Peyer's patch (tissue), 4 donors: Measurements from ENCODE around the gene SNED1. TPM values are rescaled to one million over a fixed set of nuclear protein-coding genes. Genes with fewer than 3 reads are reported as not detected.

Experiments
- DNase-seq, 3 donors: peaks; one replicate each; pipeline ENCODE4 v3.0.0-alpha.2; 2017 to 2019
- H3K27ac ChIP-seq, 4 donors: fragments of 200-600 bp; sonication (generic); one replicate each; pipeline ENCODE4 v1.5.1; 2016 to 2019
- H3K27me3 ChIP-seq, 2 donors: fragments of 200-600 bp; sonication (generic); one replicate each; pipeline ENCODE4 v1.5.1; 2019
- H3K36me3 ChIP-seq, 3 donors: fragments of 200-600 bp; sonication (generic); one replicate each; pipeline ENCODE4 v1.5.1; 2016 to 2019
- H3K4me1 ChIP-seq, 4 donors: fragments of 200-600 bp; sonication (generic); one replicate each; pipeline ENCODE4 v1.5.1; 2016 to 2019
- H3K4me3 ChIP-seq, 4 donors: fragments of 200-600 bp; sonication (generic); 1 replicate in 3 of 4; 2 replicates in 1 of 4; pipeline ENCODE4 v1.5.1; 2016 to 2019; ENCODE audit warnings: mild to moderate bottlenecking in 1 of 4
- H3K9me3 ChIP-seq, 4 donors: fragments of 200-600 bp; sonication (generic); one replicate each; pipeline ENCODE4 v1.5.1; 2016 to 2019; ENCODE audit warnings: mild to moderate bottlenecking in 1 of 4
- CTCF ChIP-seq, 6 experiments: fragments of 450-650 bp in 4 of 6; fragments of 200-600 bp in 2 of 6; sonication (generic) in 1 of 6; IDR thresholded peaks; one replicate each; pipeline ENCODE4 v1.5.1; 2017 to 2019; ENCODE audit warnings: antibody characterized with exemption in 6 of 6, mild to moderate bottlenecking in 3 of 6, moderate library complexity in 1 of 6
- POLR2A ChIP-seq, 2 donors: fragments of 450-650 bp; IDR thresholded peaks; one replicate each; pipeline ENCODE4 v1.5.1; 2017; ENCODE audit warnings: antibody characterized with exemption in 2 of 2, mild to moderate bottlenecking in 2 of 2, moderate library complexity in 2 of 2
- total RNA-seq, 4 donors: library from RNA; depleted of rRNA; stranded (reverse); fragments of >200 nt; gene quantifications; one replicate each; pipeline ENCODE4 v1.1.0, GENCODE V29; 2016

Gene SNED1
- total RNA-seq, 4 donors from 2014 or later = 6.8 to 83.3 (median 25.2) TPM

- H3K27ac ChIP-seq = no peak overlapping the region
- DNase-seq = peak in 1 of 3 donors; percentile 36
- TF ChIP-seq POLR2A (IDR thresholded peaks at IDR 0.05) = no peak
- no peak for TF ChIP-seq CTCF (IDR thresholded peaks at IDR 0.05)
- no peaks in the 10 kb centered on the region for H3K4me1 ChIP-seq
- H3K27me3 ChIP-seq = no peaks in the 10 kb centered on the region
- no peak overlapping the region for H3K4me3 ChIP-seq
- H3K9me3 ChIP-seq = no peaks in the 10 kb centered on the region
- H3K36me3 ChIP-seq = peaks cover 0 to 22% (median 0%) of the 10 kb centered on the region in 3 donors
Observed at GRCh38 chr2:241082341-241083090, 84.1 kb downstream of the SNED1 start.

- peaks cover 0 to 27% (median 0%) of the 10 kb centered on the region in 3 donors for H3K36me3 ChIP-seq
- no peaks in the 10 kb centered on the region for H3K4me1 ChIP-seq
- no peaks in the 10 kb centered on the region for H3K9me3 ChIP-seq
- no peak for DNase-seq
- no peak for TF ChIP-seq CTCF (IDR thresholded peaks at IDR 0.05)
- TF ChIP-seq POLR2A (IDR thresholded peaks at IDR 0.05) = no peak
- H3K27me3 ChIP-seq = no peaks in the 10 kb centered on the region
- no peak overlapping the region for H3K27ac ChIP-seq
- H3K4me3 ChIP-seq = no peak overlapping the region
Observed at GRCh38 chr2:241083091-241083415, 84.6 kb downstream of the SNED1 start.

GRCh38 chr2:241084856-241085444 lies 86.5 kb downstream of the SNED1 start:
- H3K4me3 ChIP-seq = no peak overlapping the region
- no peak overlapping the region for H3K27ac ChIP-seq
- no peaks in the 10 kb centered on the region for H3K27me3 ChIP-seq
- no peak for DNase-seq
- peaks cover 0 to 46% (median 0%) of the 10 kb centered on the region in 3 donors for H3K36me3 ChIP-seq
- TF ChIP-seq CTCF (IDR thresholded peaks at IDR 0.05) (no peak), POLR2A (IDR thresholded peaks at IDR 0.05) (no peak)
- no peaks in the 10 kb centered on the region for H3K4me1 ChIP-seq
- no peaks in the 10 kb centered on the region for H3K9me3 ChIP-seq

- Histone ChIP-seq H3K27ac (no peak overlapping the region), H3K9me3 (no peaks in the 10 kb centered on the region), H3K4me1 (no peaks in the 10 kb centered on the region), H3K36me3 (peaks cover 0 to 67% (median 0%) of the 10 kb centered on the region in 3 donors), H3K4me3 (no peak overlapping the region), H3K27me3 (no peaks in the 10 kb centered on the region)
- TF ChIP-seq POLR2A (IDR thresholded peaks at IDR 0.05) (no peak), CTCF (IDR thresholded peaks at IDR 0.05) (no peak)
- peak in 1 of 3 donors; percentile 41 for DNase-seq
Observed at GRCh38 chr2:241087420-241088268, 89.2 kb downstream of the SNED1 start.

- no peaks in the 10 kb centered on the region for H3K9me3 ChIP-seq
- peak in 1 of 3 donors; percentile 37 for DNase-seq
- peak overlapping the region in 1 of 4 donors; percentile 2 for H3K27ac ChIP-seq
- H3K27me3 ChIP-seq = no peaks in the 10 kb centered on the region
- TF ChIP-seq CTCF (IDR thresholded peaks at IDR 0.05) = no peak
- no peak for TF ChIP-seq POLR2A (IDR thresholded peaks at IDR 0.05)
- no peak overlapping the region for H3K4me3 ChIP-seq
- peaks cover 0 to 74% (median 0%) of the 10 kb centered on the region in 3 donors for H3K36me3 ChIP-seq
- H3K4me1 ChIP-seq = no peaks in the 10 kb centered on the region
Observed at GRCh38 chr2:241088376-241088775, 90.0 kb downstream of the SNED1 start.
